Adipocyte (in vitro differentiated cells): ENCODE measurements around the gene CTSE.
"Not testable (repeated sequence)": the region's sequence is repeated elsewhere in the genome, so short reads cannot be mapped to it uniquely, and the experiment has no call there.

Experiments used
- DNase-seq: peaks from one replicate; pipeline ENCODE4 v3.0.0-alpha.2; 2015; ENCODE audit warnings: low read depth
- H3K27me3 ChIP-seq: replicated peaks from 2 replicates; pipeline ENCODE4 v1.7.0; 2013; ENCODE audit warnings: mild to moderate bottlenecking, low read length, moderate library complexity; ENCODE audit not compliant: control insufficient read depth, insufficient read depth
- H3K36me3 ChIP-seq: 2 replicates; pipeline ENCODE4 v1.7.0; 2013; ENCODE audit warnings: low read length, mild to moderate bottlenecking, moderate library complexity; ENCODE audit not compliant: control insufficient read depth, insufficient read depth, severe bottlenecking
- H3K4me1 ChIP-seq: 2 replicates; pipeline ENCODE4 v1.7.0; 2013; ENCODE audit warnings: mild to moderate bottlenecking, low read length, moderate library complexity; ENCODE audit not compliant: control insufficient read depth, insufficient read depth
- H3K4me3 ChIP-seq: 2 replicates; pipeline ENCODE4 v1.7.0; 2013; ENCODE audit warnings: mild to moderate bottlenecking, low read length, moderate library complexity
- H3K9ac ChIP-seq: 2 replicates; pipeline ENCODE4 v1.7.0; 2013; ENCODE audit warnings: mild to moderate bottlenecking, low read length, moderate library complexity
- H3K9me3 ChIP-seq: 2 replicates; pipeline ENCODE4 v1.7.0; 2013; ENCODE audit warnings: mild to moderate bottlenecking, low read length, moderate library complexity; ENCODE audit not compliant: control insufficient read depth

CTSE gene

DNA sequence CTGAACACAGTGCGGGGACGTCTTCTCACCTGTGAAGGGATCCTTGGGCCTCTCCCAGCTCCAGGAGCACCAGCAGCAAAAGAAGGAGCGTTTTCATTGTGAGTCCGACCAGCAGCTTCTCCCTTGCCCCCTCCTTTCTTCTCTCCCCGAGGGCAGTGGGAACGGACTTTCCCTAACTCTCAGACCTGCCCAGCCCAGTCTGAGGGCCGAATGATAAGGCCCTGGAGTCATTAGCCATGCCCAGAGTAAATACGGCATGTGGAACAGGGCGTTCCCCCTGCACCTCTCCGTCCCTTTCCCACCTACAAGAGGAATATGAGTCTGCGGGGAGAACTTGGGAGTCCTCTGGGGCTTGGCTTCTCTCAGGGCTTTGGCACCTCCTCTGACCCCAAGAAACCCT is at the start of gene CTSE:
CTSE (minus strand) TSS at position 201 of the 400 bp plus-strand sequence; CDS start at position 97, 104 bp downstream.
- Histone ChIP-seq H3K4me3 (no peak within 1 kb of the TSS), H3K9ac (no peak within 1 kb of the TSS), H3K4me1 (no peaks in the 10 kb centered on the region), H3K36me3 (no peaks in the 10 kb centered on the region), H3K27me3 (no peaks in the 10 kb centered on the region), H3K9me3 (no peaks in the 10 kb centered on the region)
- no peak for DNase-seq

DNA sequence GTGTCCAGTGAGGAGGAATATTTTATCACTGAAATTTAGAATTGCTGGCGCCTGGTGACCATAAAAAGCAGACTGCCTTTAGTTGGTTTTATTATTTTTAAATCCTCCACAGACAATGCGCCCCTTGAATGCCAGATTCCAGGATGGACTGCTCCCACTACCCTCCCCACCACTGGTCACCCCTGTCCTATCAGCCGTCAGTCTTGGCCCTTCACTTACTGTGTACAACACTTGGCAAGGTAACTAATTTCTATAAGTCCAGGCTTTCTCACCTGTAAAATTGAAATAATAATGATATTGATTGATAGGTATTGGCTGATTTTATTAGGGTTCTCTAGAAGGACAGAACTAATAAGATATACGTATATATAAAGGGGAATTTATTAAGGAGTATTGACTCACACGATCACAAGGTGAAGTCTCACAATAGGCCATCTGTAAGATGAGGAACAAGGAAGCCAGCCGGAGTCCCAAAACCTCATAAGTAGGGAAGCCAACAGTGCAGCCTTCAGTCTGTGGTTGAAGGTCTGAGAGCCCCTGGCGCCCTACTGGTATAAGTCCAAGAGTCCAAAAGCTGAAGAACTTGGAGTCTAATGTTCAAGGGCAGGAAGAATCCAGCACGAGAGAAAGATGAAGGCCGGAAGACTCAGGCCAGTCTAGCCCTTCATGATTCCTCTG is 47.1 kb upstream of the CTSE start:
- Histone ChIP-seq H3K9ac (no peak overlapping the region), H3K27me3 (peaks cover 12% of the 10 kb centered on the region), H3K4me3 (no peak overlapping the region), H3K4me1 (peaks cover 5% of the 10 kb centered on the region), H3K36me3 (no peaks in the 10 kb centered on the region), H3K9me3 (no peaks in the 10 kb centered on the region)
- no peak for DNase-seq

DNA sequence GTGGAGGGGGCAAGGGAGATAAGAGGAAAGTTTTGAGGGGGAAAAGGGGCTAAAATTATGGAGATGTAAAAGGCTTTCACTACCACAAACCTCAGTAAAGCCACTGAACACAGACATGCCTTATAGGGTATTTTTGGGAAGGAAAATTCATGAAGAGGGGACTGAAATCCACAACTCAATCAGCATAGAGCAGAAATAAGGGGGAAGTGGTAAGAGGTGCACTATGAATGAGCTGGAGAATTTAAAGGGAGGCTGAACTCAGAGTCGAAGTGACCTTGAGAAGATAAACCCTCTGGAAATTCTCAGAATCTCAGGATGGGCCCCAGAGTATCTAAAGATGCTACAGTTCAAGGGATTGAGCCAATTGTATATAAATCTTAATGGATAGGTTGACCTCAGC is 44.6 kb upstream of the CTSE start:
- Histone ChIP-seq H3K9me3 (no peaks in the 10 kb centered on the region), H3K36me3 (no peaks in the 10 kb centered on the region), H3K4me3 (no peak overlapping the region), H3K9ac (no peak overlapping the region), H3K27me3 (peaks cover 12% of the 10 kb centered on the region), H3K4me1 (peaks cover 5% of the 10 kb centered on the region)
- no peak for DNase-seq

DNA sequence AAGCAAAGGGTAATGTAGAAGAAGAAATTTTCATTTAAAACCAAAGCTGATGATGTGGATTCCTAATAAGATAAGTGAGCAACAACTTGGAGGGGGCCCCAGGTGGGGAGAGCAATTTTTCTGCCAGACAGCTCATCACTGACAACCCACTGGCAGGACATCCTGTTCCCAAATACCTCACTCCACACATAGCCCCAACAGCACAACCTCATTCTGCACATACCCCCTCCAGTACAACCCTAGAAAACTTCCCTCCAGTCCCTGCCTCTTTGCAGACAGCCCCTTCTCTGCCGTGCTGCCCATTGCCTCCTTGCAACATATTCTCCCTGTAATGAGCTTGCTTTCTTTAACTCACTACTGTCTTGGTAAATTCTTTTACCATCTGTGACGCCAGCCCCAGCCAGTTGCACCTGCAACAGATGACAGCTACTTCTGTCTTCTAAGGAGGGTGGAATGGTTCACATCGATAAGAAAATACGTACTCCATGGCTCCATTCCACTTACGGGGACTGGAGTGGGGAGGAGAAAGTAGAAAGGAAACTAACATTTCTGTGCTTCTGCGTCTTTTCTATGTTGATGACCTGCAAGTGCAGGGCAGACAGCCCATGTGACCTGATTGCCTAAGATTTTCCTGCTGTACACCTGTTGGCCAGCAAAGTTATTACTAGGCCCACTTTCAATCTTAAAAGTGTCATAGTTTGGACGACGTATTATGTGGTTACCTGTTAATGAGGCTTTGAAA is 44.0 kb upstream of the CTSE start:
- Histone ChIP-seq H3K9me3 (no peaks in the 10 kb centered on the region), H3K4me1 (peaks cover 5% of the 10 kb centered on the region), H3K4me3 (no peak overlapping the region), H3K27me3 (peaks cover 16% of the 10 kb centered on the region), H3K9ac (no peak overlapping the region), H3K36me3 (no peaks in the 10 kb centered on the region)
- DNase-seq = no peak

DNA sequence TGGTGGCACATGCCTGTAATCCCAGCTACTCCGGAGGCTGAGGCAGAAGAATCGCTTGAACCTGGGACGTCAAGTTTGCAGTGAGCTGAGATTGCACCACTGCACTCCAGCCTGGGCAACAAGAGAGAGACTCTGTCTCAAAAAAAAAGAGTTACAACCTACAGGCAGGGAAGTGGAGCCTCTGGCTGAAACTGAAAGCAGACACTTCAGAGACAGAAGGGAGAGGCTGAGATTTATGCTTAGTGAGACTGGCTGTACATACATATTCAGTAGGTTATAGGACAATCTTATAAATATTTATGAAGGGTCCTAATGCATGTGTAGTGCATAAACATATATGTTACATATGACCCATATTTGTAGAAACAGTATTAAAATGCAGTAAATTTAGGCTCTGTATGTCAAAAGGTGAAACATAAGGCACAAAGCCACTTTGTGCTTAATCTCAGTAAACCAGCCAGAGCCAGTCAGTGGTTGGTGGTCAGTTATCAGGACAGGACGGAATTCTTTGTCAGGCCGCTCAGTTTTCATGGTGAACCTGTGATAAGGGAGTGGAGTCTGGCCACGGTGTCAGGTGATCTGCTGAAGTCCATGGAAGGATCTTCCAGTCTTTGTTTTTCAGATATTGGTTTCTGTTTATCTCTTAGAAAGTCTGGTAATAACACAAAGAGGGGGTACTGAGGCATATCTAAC is 42.9 kb upstream of the CTSE start:
- DNase-seq = no peak
- Histone ChIP-seq H3K36me3 (no peaks in the 10 kb centered on the region), H3K4me1 (peaks cover 5% of the 10 kb centered on the region), H3K9ac (no peak overlapping the region), H3K4me3 (no peak overlapping the region), H3K9me3 (no peaks in the 10 kb centered on the region), H3K27me3 (peaks cover 19% of the 10 kb centered on the region)

DNA sequence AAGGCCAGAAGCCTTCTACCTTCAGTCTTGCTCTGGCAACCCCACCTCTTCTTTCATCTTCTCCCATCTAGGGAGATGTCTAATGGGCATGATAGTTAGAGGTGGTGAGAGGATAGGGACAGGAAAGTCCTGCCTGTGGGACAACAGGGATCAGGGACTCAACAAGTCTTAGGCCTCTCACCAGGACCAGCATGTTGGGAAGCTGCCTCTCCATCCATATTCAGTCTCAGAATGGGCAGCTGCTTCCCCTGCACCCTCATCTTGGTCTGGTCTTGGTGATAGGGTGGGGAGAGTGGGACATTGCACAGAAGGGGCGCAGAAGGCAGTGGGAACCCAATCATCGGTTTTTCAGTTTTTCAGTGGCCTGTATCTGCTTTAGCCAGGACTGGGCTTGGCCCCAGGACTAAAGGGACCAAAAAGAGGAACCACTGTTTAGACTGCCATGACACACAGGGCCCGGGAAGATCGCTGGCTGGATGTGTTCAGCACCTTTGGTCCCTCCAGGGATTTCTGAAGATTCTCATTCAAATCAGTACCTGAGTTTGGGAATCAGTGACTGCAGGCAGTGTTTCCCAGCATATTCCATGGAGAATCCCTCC is 42.0 kb upstream of the CTSE start:
- H3K36me3 ChIP-seq = no peaks in the 10 kb centered on the region
- no peak overlapping the region for H3K9ac ChIP-seq
- DNase-seq = no peak
- no peak overlapping the region for H3K4me3 ChIP-seq
- peaks cover 26% of the 10 kb centered on the region for H3K27me3 ChIP-seq
- H3K9me3 ChIP-seq = no peaks in the 10 kb centered on the region
- H3K4me1 ChIP-seq = peaks cover 5% of the 10 kb centered on the region

DNA sequence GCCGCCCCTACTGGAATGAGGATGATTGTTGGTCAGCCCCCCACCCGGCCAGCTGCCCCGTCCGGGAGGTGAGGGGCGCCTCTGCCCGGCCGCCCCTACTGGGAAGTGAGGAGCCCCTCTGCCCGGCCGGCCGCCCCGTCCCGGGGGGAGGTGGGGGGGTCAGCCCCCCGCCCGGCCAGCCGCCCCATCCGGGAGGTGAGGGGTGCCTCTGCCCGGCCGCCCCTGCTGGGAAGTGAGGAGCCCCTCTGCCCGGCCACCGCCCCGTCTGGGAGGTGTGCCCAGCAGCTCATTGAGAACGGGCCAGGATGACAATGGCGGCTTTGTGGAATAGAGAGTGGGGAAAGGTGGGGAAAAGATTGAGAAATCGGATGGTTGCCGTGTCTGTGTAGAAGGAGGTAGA is 40.8 kb upstream of the CTSE start:
- H3K4me1 ChIP-seq, H3K9ac ChIP-seq, H3K4me3 ChIP-seq, H3K9me3 ChIP-seq, H3K36me3 ChIP-seq, DNase-seq: not testable (repeated sequence)
- H3K27me3 ChIP-seq = peaks cover 36% of the 10 kb centered on the region

DNA sequence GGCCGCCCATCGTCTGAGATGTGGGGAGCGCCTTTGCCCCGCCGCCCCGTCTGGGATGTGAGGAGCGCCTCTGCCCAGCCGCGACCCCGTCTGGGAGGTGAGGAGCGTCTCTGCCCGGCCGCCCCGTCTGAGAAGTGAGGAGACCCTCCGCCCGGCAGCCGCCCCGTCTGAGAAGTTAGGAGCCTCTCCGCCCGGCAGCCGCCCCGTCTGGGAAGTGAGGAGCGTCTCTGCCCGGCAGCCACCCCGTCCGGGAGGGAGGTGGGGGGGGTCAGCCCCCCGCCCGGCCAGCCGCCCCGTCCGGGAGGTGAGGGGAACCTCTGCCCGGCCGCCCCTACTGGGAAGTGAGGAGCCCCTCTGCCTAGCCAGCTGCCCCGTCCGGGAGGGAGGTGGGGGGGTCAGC is 40.3 kb upstream of the CTSE start:
- not testable (repeated sequence) for H3K4me3 ChIP-seq, H3K4me1 ChIP-seq, DNase-seq, H3K9me3 ChIP-seq, H3K36me3 ChIP-seq, H3K9ac ChIP-seq
- peaks cover 33% of the 10 kb centered on the region for H3K27me3 ChIP-seq

DNA sequence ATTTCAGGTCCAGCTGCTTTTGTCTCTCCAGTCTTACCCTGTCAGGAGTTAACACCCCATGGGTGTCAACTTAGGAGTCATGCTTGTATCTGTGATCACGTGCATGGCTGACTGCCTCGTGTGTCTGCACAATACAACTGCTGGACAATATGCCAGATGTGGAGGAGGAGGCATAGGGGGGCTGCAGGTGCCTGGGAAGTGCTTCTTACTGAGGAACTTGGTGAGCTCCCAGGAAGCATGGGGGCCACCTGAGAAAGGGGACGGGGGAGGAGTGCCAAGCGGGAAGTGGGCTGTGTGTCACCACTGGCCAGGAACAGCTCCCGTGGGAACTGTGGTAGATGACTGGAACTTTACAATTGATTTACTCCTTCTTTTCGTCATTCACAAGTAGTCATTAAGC is 38.8 kb upstream of the CTSE start:
- Histone ChIP-seq H3K9ac (no peak overlapping the region), H3K4me3 (no peak overlapping the region)
- DNase-seq = no peak

DNA sequence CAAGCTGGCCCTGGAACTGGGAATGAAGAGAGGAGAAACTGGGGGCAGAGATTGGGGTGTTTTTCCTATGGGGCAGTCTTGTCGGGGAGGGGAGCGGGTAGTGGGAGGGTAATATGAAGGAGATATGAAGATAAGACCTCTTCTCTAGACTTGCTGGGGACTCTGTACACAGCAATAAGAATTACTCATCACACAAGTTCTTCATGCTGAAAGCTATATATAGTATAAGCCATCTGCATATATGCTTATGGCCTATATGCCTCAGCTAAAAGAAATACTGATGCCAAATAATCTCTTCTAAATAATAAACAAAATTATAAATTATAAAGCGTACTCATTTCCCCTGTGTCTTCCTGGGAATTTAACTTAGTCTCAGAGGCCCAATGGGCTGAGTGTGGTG is 37.1 kb upstream of the CTSE start:
- H3K36me3 ChIP-seq = no peaks in the 10 kb centered on the region
- DNase-seq = no peak
- no peak overlapping the region for H3K4me3 ChIP-seq
- no peaks in the 10 kb centered on the region for H3K4me1 ChIP-seq
- H3K27me3 ChIP-seq = peaks cover 25% of the 10 kb centered on the region
- H3K9me3 ChIP-seq = peaks cover 6% of the 10 kb centered on the region
- H3K9ac ChIP-seq = no peak overlapping the region

More for the DNA sequence above, 38.8 kb upstream of the CTSE start:
- Histone ChIP-seq H3K27me3 (peaks cover 25% of the 10 kb centered on the region), H3K36me3 (no peaks in the 10 kb centered on the region), H3K9me3 (peaks cover 6% of the 10 kb centered on the region), H3K4me1 (peaks cover 3% of the 10 kb centered on the region)

DNA sequence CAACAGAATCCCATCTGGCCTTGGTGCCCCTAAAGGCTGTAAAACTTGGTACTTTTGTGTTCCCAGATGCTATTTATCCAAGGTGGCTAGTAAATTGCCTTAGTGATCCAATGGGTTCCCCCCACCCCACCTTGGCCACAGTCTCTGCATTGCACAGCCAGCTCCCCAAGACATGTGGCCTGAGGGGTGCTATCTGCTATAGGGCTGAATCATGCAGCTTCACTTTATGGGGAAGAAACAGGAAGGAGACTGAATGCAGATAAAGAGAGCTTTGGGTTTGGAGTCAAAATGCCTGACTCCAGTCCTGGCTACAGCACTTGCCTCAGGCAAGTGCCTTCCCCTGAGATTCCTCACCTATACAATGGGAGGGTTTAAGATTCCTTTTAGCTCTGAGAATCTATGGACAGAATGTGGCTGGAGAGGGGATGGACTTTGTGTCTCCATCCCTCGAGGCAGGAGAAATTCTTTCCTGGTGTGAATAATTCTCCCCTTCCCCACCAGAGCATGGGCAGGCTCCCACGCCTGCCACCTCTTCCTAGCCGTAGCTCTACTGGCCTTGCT is 35.7 kb upstream of the CTSE start:
- Histone ChIP-seq H3K4me1 (no peaks in the 10 kb centered on the region), H3K9me3 (peaks cover 6% of the 10 kb centered on the region), H3K9ac (no peak overlapping the region), H3K36me3 (no peaks in the 10 kb centered on the region), H3K27me3 (peaks cover 25% of the 10 kb centered on the region), H3K4me3 (no peak overlapping the region)
- DNase-seq = no peak
